ENCODE measurements around the gene PROZ. TPM values are rescaled to one million over a fixed set of nuclear protein-coding genes. Genes with fewer than 3 reads are reported as not detected.

The PROZ gene
- total and polyA plus RNA-seq, 2 of the 13 experiments (the other 11 are each of a cell fraction or from before 2014, with no cell fraction given), result 5.6 to 22.5 TPM

DNA sequence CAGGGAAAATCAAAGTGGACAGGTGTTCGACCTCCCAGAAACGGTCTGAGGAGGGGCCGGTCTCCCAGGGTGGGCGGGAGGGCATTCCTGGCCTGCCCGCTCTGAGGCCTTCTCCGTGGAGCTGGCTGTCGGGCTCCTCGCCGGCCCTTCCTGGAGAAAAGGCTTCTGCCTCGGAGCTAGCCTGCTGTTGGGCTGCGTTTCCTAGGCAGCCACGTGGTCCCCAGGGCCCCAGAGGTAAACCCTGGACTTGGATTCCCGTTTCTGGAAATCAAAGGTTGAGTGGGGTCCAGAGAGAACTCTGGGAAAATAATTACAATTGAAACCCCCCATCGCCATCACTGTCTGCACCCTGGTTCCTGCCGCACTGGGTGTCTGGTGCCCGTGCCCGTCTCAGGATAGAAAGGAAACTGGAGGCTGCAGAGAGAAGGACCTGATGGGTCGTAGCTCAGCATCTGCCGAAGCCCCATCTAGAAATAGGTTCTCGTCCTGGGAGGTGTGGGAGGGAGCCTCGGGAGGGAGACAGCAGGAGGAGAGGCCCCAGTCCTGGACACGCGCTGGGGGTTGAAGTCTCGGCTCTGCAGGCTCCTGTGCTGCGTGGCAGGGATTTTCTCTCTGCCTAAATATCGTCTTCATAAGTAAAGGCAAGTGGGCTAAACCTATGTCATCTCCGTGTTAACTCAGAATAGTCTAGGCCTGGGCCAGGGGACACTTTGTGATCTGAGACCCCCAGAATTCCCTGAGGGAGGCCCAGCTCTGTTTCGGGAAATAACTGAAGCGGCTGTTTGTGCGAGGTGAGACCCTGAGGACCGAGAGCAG lies 7.7 kb upstream of the PROZ start (continued):
- TF ChIP-seq, protein P1, sequence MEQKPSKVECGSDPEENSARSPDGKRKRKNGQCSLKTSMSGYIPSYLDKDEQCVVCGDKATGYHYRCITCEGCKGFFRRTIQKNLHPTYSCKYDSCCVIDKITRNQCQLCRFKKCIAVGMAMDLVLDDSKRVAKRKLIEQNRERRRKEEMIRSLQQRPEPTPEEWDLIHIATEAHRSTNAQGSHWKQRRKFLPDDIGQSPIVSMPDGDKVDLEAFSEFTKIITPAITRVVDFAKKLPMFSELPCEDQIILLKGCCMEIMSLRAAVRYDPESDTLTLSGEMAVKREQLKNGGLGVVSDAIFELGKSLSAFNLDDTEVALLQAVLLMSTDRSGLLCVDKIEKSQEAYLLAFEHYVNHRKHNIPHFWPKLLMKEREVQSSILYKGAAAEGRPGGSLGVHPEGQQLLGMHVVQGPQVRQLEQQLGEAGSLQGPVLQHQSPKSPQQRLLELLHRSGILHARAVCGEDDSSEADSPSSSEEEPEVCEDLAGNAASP (CRISPR knock-in tag; IDR thresholded peaks at IDR 0.05; ENCODE audit: borderline replicate concordance), result no peak
- TF ChIP-seq, protein P2, sequence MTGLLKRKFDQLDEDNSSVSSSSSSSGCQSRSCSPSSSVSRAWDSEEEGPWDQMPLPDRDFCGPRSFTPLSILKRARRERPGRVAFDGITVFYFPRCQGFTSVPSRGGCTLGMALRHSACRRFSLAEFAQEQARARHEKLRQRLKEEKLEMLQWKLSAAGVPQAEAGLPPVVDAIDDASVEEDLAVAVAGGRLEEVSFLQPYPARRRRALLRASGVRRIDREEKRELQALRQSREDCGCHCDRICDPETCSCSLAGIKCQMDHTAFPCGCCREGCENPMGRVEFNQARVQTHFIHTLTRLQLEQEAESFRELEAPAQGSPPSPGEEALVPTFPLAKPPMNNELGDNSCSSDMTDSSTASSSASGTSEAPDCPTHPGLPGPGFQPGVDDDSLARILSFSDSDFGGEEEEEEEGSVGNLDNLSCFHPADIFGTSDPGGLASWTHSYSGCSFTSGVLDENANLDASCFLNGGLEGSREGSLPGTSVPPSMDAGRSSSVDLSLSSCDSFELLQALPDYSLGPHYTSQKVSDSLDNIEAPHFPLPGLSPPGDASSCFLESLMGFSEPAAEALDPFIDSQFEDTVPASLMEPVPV (CRISPR knock-in tag; IDR thresholded peaks at IDR 0.05), result no peak
- no peak for TF ChIP-seq REXO4 (CRISPR knock-in tag; IDR thresholded peaks at IDR 0.05; ENCODE audit: borderline replicate concordance)
- peak; percentile 19; the same call in 1 of the 2 replicates for TF ChIP-seq ZC3H13 (CRISPR knock-in tag; IDR thresholded peaks at IDR 0.05)
- no peak; the same call in 1 of the 2 replicates for TF ChIP-seq NR2C2 (CRISPR knock-in tag; IDR thresholded peaks at IDR 0.05; ENCODE audit: borderline replicate concordance)
- peak; percentile 20; the same call in 1 of the 2 replicates for TF ChIP-seq TAF1 (CRISPR knock-in tag; IDR thresholded peaks at IDR 0.05)
- TF ChIP-seq ZNF737 (CRISPR knock-in tag; IDR thresholded peaks at IDR 0.05; ENCODE audit: borderline replicate concordance), result no peak
- TF ChIP-seq SMAD3 (CRISPR knock-in tag; IDR thresholded peaks at IDR 0.05), result no peak
- no peak; the same call in 1 of the 2 replicates for TF ChIP-seq GABPB1 (CRISPR knock-in tag; IDR thresholded peaks at IDR 0.05)
- no peak for TF ChIP-seq CHCHD3 (CRISPR knock-in tag; IDR thresholded peaks at IDR 0.05)
- peak; percentile 63; the same call in 1 of the 2 replicates for TF ChIP-seq MYC (CRISPR knock-in tag; IDR thresholded peaks at IDR 0.05; ENCODE audit: borderline replicate concordance)
- TF ChIP-seq ZBTB38 (CRISPR knock-in tag; IDR thresholded peaks at IDR 0.05), result peak; percentile 50; the same call in 1 of the 2 replicates
- TF ChIP-seq CENPT (CRISPR knock-in tag; IDR thresholded peaks at IDR 0.05; ENCODE audit: low read depth), result no peak
- no peak for TF ChIP-seq GATAD2A (CRISPR knock-in tag; IDR thresholded peaks at IDR 0.05)
- no peak for TF ChIP-seq ZNF34 (CRISPR knock-in tag; IDR thresholded peaks at IDR 0.05; ENCODE audit: borderline replicate concordance)
- TF ChIP-seq MXI1 (IDR thresholded peaks at IDR 0.05; ENCODE audit: borderline replicate concordance, low read depth, low read length), result 0 out of 3 replicates have a peak, but pooled peaks have one; percentile 36
- TF ChIP-seq SAP130 (CRISPR knock-in tag; IDR thresholded peaks at IDR 0.05; ENCODE audit: low read depth), result peak; percentile 4
- TF ChIP-seq, protein P3, sequence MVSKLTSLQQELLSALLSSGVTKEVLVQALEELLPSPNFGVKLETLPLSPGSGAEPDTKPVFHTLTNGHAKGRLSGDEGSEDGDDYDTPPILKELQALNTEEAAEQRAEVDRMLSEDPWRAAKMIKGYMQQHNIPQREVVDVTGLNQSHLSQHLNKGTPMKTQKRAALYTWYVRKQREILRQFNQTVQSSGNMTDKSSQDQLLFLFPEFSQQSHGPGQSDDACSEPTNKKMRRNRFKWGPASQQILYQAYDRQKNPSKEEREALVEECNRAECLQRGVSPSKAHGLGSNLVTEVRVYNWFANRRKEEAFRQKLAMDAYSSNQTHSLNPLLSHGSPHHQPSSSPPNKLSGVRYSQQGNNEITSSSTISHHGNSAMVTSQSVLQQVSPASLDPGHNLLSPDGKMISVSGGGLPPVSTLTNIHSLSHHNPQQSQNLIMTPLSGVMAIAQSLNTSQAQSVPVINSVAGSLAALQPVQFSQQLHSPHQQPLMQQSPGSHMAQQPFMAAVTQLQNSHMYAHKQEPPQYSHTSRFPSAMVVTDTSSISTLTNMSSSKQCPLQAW (CRISPR knock-in tag; IDR thresholded peaks at IDR 0.05), result no peak

Measured in HepG2 (cell line).